Fibroblast of mammary gland (primary cell): ENCODE results near the gene RAP1GAP2.

Experiments used
- DNase-seq: peaks from one replicate; pipeline ENCODE4 v3.0.0-alpha.2; 2010; ENCODE audit warnings: low read depth
- H3K4me3 ChIP-seq: 2 replicates; pipeline ENCODE4 v1.5.1; 2011; ENCODE audit warnings: low read depth, mild to moderate bottlenecking, low read length, moderate library complexity; ENCODE audit not compliant: control insufficient read depth
- CTCF ChIP-seq: conservative IDR thresholded peaks from 2 replicates; pipeline ENCODE4 v1.5.1; 2011; ENCODE audit warnings: low read depth, low read length, inconsistent platforms; ENCODE audit not compliant: control insufficient read depth, insufficient read depth

The RAP1GAP2 gene

GRCh38 chr17:2959371-2960130 lies 163.3 kb downstream of the RAP1GAP2 start:
- DNase-seq = no peak
- TF ChIP-seq CTCF = no peak
- no peak overlapping the region for H3K4me3 ChIP-seq

GRCh38 chr17:2961446-2961845 lies 165.2 kb downstream of the RAP1GAP2 start:
- no peak overlapping the region for H3K4me3 ChIP-seq
- DNase-seq = no peak
- no peak for TF ChIP-seq CTCF

GRCh38 chr17:2962236-2962635 lies 166.0 kb downstream of the RAP1GAP2 start:
- H3K4me3 ChIP-seq = no peak overlapping the region
- no peak for DNase-seq
- TF ChIP-seq CTCF = no peak

- DNase-seq = no peak
- no peak for TF ChIP-seq CTCF
- no peak overlapping the region for H3K4me3 ChIP-seq
Measured at GRCh38 chr17:2962729-2963128, 166.5 kb downstream of the RAP1GAP2 start.

GRCh38 chr17:2963332-2964027 lies 167.2 kb downstream of the RAP1GAP2 start:
- no peak for TF ChIP-seq CTCF
- DNase-seq = no peak
- no peak overlapping the region for H3K4me3 ChIP-seq

- no peak for DNase-seq
- TF ChIP-seq CTCF = no peak
- no peak overlapping the region for H3K4me3 ChIP-seq
Measured at GRCh38 chr17:2964028-2964356, 167.8 kb downstream of the RAP1GAP2 start.
